ENCODE data around the gene OTOP2.
"Not testable (repeated sequence)": the region's sequence is repeated elsewhere in the genome, so short reads cannot be mapped to it uniquely, and the experiment has no call there.

OTOP2 gene

GRCh38 chr17:74892013-74892841 is 31.8 kb upstream of the OTOP2 start:
- Mint-ChIP-seq H3K27me3 (peaks cover 57 to 77% of the 10 kb centered on the region in 2 donors), H3K4me1 (peaks cover 5 to 14% of the 10 kb centered on the region in 2 donors), H3K36me3 (no peaks in the 10 kb centered on the region), H3K27ac (no peak overlapping the region), H3K9me3 (no peaks in the 10 kb centered on the region), H3K4me3 (no peak overlapping the region)
- ATAC-seq (replicated peaks), result no peak
- DNase-seq, result no peak

GRCh38 chr17:74892974-74893911 is 30.8 kb upstream of the OTOP2 start, which contains the start of gene FADS6:
FADS6 (minus strand) TSS chr17:74893633; CDS start chr17:74893595, 38 bp downstream.
- peak; percentile 27 to 45 for ATAC-seq (replicated peaks)

GRCh38 chr17:74893936-74894671 is 30.0 kb upstream of the OTOP2 start:
- Mint-ChIP-seq H3K9me3 (no peaks in the 10 kb centered on the region), H3K27ac (no peak overlapping the region)

More at GRCh38 chr17:74892974-74893911, 30.8 kb upstream of the OTOP2 start, which contains the start of gene FADS6:
- H3K27me3 Mint-ChIP-seq, result peaks cover 55 to 74% of the 10 kb centered on the region in 2 donors
- no peaks in the 10 kb centered on the region for H3K9me3 Mint-ChIP-seq
- H3K4me3 Mint-ChIP-seq, result peak within 1 kb of the TSS; percentile 71 to 78
- peaks cover 5 to 14% of the 10 kb centered on the region in 2 donors for H3K4me1 Mint-ChIP-seq
- H3K27ac Mint-ChIP-seq, result no peak within 1 kb of the TSS
- no peak for DNase-seq
- no peaks in the 10 kb centered on the region for H3K36me3 Mint-ChIP-seq

GRCh38 chr17:74898376-74898946 is 25.6 kb upstream of the OTOP2 start:
- Mint-ChIP-seq H3K36me3 (no peaks in the 10 kb centered on the region), H3K27me3 (peaks cover 65 to 68% of the 10 kb centered on the region in 2 donors), H3K27ac (peak overlapping the region; percentile 78), H3K4me3 (no peak overlapping the region), H3K4me1 (peaks cover 3 to 6% of the 10 kb centered on the region in 2 donors), H3K9me3 (no peaks in the 10 kb centered on the region)
- no peak for DNase-seq
- no peak for ATAC-seq (replicated peaks)

More at GRCh38 chr17:74893936-74894671, 30.0 kb upstream of the OTOP2 start:
- DNase-seq (no peak), ATAC-seq (replicated peaks) (no peak)
- H3K4me3 Mint-ChIP-seq, result peak overlapping the region; percentile 53 to 78
- peaks cover 57 to 71% of the 10 kb centered on the region in 2 donors for H3K27me3 Mint-ChIP-seq
- H3K4me1 Mint-ChIP-seq, result peaks cover 5 to 14% of the 10 kb centered on the region in 2 donors
- no peaks in the 10 kb centered on the region for H3K36me3 Mint-ChIP-seq

GRCh38 chr17:74900208-74900607 is 23.9 kb upstream of the OTOP2 start:
- Mint-ChIP-seq H3K4me1 (no peaks in the 10 kb centered on the region), H3K27me3 (peaks cover 57 to 60% of the 10 kb centered on the region in 2 donors), H3K4me3 (no peak overlapping the region), H3K36me3 (no peaks in the 10 kb centered on the region), H3K9me3 (no peaks in the 10 kb centered on the region), H3K27ac (no peak overlapping the region)
- ATAC-seq (replicated peaks), result no peak
- DNase-seq, result no peak

GRCh38 chr17:74901353-74902135 is 22.5 kb upstream of the OTOP2 start:
- ATAC-seq (replicated peaks), result no peak
- H3K27ac Mint-ChIP-seq, result no peak overlapping the region
- no peak overlapping the region for H3K4me3 Mint-ChIP-seq
- no peaks in the 10 kb centered on the region for H3K36me3 Mint-ChIP-seq
- H3K4me1 Mint-ChIP-seq, result no peaks in the 10 kb centered on the region
- H3K9me3 Mint-ChIP-seq, result no peaks in the 10 kb centered on the region
- H3K27me3 Mint-ChIP-seq, result peaks cover 51 to 54% of the 10 kb centered on the region in 2 donors
- no peak for DNase-seq

GRCh38 chr17:74903034-74903433 is 21.0 kb upstream of the OTOP2 start:
- no peaks in the 10 kb centered on the region for H3K9me3 Mint-ChIP-seq
- no peak for ATAC-seq (replicated peaks)
- no peaks in the 10 kb centered on the region for H3K4me1 Mint-ChIP-seq
- H3K27ac Mint-ChIP-seq, result no peak overlapping the region
- DNase-seq, result no peak
- peaks cover 46 to 50% of the 10 kb centered on the region in 2 donors for H3K27me3 Mint-ChIP-seq
- H3K36me3 Mint-ChIP-seq, result no peaks in the 10 kb centered on the region
- H3K4me3 Mint-ChIP-seq, result no peak overlapping the region

GRCh38 chr17:74903671-74904070 is 20.4 kb upstream of the OTOP2 start:
- no peaks in the 10 kb centered on the region for H3K9me3 Mint-ChIP-seq
- H3K36me3 Mint-ChIP-seq, result no peaks in the 10 kb centered on the region
- no peak for ATAC-seq (replicated peaks)
- peaks cover 41 to 48% of the 10 kb centered on the region in 2 donors for H3K27me3 Mint-ChIP-seq
- no peaks in the 10 kb centered on the region for H3K4me1 Mint-ChIP-seq
- H3K27ac Mint-ChIP-seq, result no peak overlapping the region
- DNase-seq, result no peak
- H3K4me3 Mint-ChIP-seq, result no peak overlapping the region

- H3K36me3 Mint-ChIP-seq, result no peaks in the 10 kb centered on the region
- H3K27ac Mint-ChIP-seq, result no peak overlapping the region
- no peaks in the 10 kb centered on the region for H3K9me3 Mint-ChIP-seq
Measured at GRCh38 chr17:74904687-74905409, 19.2 kb upstream of the OTOP2 start.

GRCh38 chr17:74906214-74906793 is 17.8 kb upstream of the OTOP2 start:
- H3K27me3 Mint-ChIP-seq, result peaks cover 34 to 41% of the 10 kb centered on the region in 2 donors
- H3K27ac Mint-ChIP-seq; H3K4me1 Mint-ChIP-seq; H3K9me3 Mint-ChIP-seq; ATAC-seq (replicated peaks); H3K36me3 Mint-ChIP-seq; DNase-seq; H3K4me3 Mint-ChIP-seq: not testable (repeated sequence)

More at GRCh38 chr17:74904687-74905409, 19.2 kb upstream of the OTOP2 start:
- H3K27me3 Mint-ChIP-seq, result peaks cover 43 to 44% of the 10 kb centered on the region in 2 donors
- DNase-seq (no peak), ATAC-seq (replicated peaks) (no peak)
- no peak overlapping the region for H3K4me3 Mint-ChIP-seq
- H3K4me1 Mint-ChIP-seq, result no peaks in the 10 kb centered on the region

- Mint-ChIP-seq H3K36me3 (no peaks in the 10 kb centered on the region), H3K27me3 (peaks cover 28 to 40% of the 10 kb centered on the region in 2 donors), H3K4me1 (no peaks in the 10 kb centered on the region), H3K27ac (no peak overlapping the region), H3K4me3 (no peak overlapping the region), H3K9me3 (no peaks in the 10 kb centered on the region)
- no peak for ATAC-seq (replicated peaks)
- DNase-seq, result no peak
Measured at GRCh38 chr17:74907012-74907411, 17.1 kb upstream of the OTOP2 start.

- not testable (repeated sequence) for H3K27ac Mint-ChIP-seq; H3K36me3 Mint-ChIP-seq; H3K4me3 Mint-ChIP-seq; DNase-seq; ATAC-seq (replicated peaks); H3K9me3 Mint-ChIP-seq; H3K4me1 Mint-ChIP-seq
- H3K27me3 Mint-ChIP-seq, result peaks cover 11 to 26% of the 10 kb centered on the region in 2 donors
Measured at GRCh38 chr17:74909097-74909496, 15.0 kb upstream of the OTOP2 start.
